ENCODE results near the gene TMEM250.
A peak's percentile ranks its signal among the peaks of the same experiment; 100 is the strongest.
"Not testable (repeated sequence)": the region's sequence is repeated elsewhere in the genome, so short reads cannot be mapped to it uniquely, and the experiment has no call there.

Gene TMEM250

DNA sequence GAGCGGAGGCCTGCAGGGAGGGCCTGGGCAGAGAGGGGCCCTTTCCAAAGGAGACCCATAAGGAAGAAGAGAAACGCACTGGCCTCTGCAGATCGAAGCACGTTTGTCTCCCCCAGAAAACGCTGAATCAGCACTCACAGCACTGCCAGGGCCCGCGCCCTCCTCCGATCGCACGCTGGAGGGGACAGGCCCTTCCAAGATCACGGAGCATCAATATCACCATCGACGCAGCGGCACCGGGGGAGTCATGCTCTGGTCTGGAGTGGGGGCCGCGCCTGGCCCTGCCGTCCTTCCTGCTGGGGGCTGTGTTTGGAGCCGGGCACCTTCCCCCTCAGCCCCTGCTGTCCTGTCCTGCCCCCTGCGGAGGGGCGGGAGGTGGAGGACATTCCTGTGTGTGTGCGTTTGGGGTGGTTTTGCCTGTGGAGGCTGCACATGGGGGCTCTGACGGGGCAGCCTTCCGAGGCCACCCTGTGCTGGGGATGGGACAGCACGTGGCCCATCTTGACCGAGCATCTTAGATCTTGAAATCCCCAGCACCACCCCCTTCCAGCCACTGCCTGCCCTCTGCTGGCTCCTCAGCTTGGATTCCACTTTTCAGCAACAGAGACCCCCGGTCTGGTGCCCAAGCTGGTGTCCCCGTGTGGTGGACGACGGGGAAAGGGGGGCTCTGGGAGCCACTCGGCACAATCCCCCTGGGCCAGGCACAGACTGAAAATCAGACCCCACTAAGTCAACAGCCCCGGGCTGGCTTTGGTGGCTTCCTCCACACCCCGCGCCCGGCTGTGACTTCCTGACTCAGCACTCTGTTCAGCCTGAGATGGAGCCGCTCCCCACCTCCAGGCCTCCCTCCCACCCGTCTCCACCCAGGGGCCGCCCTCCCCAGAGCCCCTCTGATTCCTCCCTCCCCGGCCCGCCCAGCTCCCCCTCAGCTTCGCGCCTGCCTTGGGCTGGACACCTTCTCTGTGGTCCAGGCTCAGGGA is 8.3 kb downstream of the TMEM250 start:
- DNase-seq: peak; percentile 49

DNA sequence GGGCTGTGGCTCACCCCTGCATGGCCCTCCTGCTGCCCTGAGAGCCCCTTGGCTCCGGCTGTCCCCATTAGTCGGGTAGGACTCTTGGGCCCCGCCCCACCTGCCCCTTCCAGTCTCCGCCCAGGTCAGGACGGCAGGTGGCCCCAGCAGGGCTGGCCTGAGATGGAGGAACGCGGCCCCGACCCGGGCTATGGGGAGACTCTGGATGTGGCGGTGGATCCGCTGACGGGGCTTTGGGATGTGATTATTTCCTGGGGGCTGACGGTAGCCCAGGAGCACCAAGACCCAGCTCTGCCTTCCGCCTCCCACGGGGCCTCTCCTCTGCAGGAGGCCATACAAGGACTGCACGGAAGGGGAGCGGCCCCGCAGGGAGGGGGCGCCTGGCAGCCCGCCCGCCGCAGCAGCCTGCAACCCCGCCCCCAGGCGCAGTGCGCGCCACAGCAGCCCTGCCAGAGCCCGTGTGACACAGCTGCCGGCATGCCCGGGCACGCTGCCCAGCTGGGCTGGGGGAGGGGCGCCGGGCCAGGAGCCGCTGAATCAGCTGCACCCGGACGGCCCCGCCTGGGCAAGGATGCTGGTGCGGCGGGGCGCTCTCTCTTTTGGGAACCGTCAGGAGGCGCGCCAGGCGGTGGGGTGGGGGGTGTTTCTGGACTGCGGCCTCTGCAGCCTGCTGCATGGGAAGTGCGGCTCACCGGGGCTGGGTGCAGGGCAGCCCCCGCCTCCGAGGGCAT is 9.2 kb downstream of the TMEM250 start:
- peak; percentile 94 for DNase-seq

DNA sequence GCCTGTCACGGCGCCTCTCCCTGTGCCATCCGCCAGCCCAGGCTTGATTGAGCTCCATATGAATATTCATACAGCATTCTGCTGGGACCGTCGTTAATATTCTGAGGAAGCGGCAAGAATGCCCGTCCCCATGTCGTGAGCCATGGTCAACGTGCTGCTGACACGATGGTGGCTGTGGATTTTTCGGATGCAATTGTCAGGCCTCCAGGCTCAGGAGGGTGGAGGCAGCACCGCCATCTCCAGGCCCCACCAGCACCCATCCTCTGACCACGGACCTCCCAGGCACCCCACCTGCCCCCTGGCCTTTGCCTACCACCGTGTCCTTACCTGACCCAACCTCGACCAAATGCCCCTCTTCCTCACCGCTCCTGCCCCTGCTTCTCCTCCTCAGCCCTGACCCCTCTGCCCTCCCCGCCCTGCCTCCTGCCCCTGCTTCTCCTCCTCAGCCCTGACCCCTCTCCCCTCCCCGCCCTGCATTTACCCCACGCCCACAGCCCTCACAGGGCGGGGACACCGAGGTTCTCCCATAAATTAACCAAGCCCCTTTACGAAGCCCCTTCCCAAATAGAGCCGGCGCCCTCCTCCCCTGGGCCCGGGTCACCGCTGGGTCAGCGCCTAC is 9.9 kb downstream of the TMEM250 start:
- no peak for DNase-seq

DNA sequence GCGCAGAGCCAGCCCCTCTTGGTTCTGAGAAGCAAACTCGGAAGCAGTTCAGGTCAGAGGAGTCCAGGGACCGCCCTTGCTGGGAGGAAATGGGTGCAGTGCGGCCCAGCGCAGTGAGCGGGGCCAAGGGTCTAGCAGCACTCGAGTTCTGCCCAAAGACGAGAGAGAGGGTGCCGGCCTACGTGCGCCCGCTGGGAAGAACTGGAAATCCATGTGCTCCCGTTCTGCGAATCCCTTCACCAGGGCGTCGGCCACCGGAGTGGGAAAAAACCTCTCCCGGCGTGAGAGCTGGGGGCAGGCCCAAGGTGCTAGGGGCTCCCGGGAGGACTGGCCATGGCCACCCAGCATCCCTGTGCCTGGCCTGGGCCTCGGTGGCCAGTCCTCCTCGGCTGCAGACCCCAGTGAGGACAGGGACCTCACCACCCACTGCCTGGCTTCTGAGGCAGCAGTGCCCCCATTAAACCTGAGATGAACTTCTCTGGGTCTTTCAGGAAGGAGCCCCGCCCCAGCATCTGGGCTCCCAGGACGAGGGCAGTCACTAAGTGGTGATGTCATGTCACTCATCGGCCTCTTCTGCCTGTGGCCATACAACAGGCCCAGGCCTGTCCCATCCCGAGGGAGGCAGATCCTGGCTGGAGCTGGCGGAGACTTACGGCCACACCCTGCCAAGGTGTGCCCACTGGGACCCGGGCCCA is 10.6 kb downstream of the TMEM250 start:
- DNase-seq: no peak

DNA sequence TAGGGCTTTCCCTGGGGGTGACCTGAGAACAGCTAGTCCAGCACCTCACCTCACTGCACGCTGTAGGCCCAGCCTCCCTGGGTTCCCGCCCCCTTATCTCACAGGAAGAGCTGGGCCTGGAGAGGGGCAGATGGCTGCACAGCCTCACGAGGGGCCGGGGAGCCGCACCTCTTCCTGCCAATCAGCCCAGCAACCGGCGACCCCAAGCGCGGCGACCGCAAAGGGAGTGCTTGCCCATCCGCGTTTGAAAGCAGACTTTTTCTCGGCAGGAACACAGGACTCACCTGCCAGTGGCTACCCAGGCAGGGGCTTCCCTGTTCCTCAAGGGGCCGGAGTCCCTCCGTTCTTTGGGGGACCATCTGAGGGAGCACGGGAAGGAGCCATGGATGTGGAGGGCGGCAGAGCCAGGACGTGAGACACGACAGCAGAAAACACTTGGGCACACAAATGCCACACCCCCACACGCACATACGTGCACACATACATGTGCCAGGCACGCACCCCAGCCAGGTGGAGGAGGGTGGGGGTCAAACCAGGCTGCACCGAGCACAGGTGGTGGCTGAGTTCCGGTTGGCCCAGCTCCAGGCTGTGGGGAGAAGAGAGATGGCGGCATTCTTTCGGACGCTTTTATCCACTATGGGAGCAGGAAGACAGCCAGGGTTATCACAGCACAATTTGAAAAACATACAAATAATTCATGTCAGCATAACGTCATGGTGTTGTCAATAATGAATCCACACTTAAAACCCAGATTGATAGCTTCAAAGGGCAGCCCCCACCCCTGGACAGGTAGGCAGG is 11.3 kb downstream of the TMEM250 start:
- no peak for DNase-seq

DNA sequence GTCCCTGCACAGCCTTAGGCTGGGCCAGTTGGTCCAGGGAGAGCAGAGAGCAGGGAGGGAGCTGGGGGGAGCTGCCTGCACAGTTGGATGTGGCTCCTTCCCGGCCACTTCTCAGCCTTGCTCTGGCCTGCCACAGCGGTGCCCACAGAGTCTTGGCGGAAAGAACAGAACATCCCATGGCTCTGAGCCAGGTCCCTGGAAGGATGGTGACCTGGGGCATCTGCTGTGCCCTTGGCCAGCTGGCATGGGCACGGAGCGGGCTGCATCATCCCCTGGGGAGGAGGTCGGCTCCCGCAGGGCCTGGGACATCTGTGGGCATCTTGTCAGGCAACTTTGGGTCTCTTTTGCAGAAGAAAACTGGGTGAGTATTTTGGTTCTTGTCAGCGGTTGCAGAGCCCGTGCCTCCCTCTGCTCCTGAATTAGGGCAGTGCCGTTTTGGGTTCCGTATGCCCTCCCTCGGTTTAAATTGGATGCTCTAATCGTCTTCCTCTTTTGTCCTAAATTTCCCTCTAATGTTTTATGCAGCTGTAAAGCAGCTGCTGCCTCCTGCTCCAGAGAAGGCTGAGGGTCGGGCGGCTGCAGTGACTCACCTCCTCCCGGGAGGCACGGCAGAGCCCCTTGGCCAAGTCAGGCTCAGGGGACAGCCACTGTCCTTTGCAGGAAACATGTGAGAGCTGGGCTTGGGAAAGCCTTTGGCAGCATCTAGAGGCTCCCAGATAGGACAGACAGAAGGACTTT is 13.1 kb downstream of the TMEM250 start:
- DNase-seq: peak; percentile 33

DNA sequence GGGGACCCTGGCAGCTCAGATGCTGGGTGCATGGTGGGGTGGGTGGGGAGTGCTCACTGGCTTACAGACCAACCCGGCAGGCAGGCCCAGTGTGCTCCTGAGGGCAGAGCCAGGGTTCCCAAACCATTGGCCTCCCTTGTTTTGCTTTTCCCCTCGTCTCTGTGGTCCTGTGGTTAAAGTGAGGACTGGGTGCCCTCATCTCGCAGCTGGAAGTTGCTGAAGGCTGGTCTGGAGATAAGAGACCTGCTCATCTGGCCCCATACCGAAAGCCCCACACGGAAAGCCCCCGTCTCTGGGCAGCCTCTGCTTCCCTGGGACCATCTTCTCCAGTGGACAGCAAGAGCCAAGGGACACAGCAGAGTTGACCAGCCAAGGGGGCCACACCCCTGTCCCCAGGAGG is 13.8 kb downstream of the TMEM250 start:
- no peak for DNase-seq

DNA sequence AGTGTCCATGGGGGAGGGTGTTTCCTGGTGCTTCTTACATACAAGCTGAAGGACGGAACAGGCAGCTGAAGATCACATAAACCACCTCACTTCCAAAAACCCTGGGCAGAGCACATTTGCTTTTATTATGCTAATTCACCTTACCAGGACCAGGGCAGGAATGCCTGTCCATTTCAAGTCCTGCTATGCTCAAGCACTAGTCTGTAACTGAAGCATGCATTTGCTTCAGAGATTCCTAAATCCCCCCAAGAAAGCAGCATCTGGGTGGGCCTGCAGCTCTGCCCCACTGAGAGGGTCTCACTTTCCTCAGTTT is 14.2 kb downstream of the TMEM250 start:
- no peak for DNase-seq

DNA sequence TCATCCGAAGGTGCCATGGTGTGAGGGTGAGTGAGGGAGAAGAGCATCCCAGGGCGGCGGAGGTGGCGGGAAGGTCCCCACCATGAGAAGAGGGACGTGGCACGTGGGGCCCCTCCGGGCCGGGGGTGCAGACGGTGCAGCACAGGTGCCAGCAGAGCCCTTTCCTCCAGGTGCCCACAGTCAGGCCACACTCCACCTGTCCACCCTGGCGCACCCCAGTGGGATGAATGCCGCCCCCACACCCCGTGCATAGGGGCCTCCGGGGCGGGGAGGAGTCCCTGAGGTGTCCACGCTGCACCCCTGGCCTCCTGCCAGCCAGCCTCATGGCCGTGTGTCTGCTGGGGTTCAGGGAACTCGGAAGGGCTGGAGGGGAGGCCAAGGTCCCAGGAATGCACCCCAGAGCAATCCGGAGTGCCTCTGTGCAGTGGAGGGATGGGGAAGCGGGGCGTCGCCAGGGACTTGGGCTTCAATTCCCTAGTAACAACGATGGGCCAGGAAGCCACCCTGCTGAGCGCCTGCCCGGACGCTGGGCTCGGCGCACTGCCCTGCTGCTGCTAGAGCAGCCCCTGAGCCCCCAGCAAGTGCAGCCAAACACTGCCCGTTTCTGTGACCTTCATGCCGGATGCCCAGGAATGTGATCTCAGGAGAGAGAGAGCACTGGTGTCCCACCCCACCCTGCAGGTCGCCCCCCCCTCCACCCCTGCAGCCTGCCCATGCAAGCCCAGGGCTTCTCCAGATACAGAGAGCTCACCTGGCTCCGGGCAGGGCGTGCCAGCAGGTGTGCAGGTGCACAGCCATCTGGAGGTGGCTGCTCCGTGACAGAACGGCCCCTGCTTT is 14.8 kb downstream of the TMEM250 start:
- DNase-seq: no peak

DNA sequence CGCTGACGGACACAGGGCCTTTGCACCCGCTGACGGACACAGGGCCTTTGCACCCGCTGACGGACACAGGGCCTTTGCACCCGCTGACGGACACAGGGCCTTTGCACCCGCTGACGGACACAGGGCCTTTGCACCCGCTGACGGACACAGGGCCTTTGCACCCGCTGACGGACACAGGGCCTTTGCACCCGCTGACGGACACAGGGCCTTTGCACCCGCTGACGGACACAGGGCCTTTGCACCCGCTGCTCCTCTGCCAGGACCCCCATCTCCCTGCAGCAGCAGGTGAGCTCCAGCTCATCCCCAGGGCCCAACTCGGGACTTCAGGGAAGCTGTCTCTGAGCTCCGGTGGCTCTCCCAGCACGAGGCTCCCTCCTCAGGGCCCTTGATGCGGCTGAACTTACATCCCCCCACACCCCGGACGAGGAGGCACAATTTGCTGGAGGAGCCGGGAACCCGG is 17.0 kb downstream of the TMEM250 start:
- not testable (repeated sequence) for DNase-seq

DNA sequence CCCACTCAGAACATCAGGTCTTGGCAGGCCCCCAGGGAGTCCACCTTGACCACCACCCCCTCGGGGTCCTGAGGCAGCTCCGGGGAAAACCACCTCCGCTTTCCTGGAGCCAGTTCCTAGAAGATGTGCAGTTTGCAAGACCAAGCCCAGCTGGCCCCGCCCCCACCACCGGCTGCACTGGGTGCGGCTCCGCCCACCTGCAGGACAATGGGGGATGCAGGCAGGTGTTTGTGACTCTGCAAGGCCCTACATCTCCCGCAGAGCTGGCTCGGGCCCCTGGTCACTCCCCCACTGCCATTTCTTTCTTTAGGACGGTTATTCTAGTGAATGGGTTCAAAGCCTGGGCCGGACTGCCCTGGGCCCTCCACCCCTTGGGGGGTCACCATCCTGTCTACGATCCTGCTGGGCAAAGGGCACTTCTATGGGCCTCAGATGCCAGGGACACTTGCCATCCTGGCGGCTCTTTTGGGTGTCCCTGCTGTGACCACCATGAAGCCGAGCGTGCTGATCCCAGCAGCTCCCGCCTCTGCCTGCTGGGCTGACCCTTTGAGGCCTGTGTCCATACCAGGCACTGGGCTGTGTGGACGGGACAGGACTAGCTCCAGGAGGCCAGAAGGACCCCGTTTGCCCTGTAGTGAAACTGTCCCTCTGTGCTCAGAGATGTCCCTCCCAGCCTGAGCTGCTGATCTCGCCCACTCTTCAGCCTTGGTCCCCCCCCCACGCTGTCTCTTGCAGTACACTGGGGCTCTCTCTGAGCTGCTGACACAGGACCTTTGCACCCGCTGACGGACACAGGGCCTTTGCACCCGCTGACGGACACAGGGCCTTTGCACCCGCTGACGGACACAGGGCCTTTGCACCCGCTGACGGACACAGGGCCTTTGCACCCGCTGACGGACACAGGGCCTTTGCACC is 17.7 kb downstream of the TMEM250 start:
- DNase-seq: no peak

DNA sequence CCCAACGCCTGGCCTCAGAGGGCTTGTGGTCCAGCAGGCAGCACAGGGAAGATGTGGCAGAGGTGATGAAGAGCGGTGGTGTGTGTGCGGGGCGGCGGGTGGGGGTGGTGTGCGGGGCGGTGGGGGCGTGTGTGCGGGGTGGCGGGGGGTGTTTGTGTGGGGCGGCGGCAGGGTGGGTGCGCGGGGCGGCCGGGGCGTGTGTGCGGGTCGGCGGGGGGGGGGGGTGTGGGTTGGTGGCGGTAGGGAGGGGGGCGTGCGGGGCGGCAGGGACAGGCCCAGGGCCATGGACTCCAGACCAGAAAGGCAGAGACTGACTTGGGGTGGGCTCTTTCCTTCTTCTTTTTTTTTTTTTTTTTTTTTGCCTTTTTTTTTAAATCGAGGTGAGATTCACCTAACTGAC is 19.1 kb downstream of the TMEM250 start:
- no peak for DNase-seq

DNA sequence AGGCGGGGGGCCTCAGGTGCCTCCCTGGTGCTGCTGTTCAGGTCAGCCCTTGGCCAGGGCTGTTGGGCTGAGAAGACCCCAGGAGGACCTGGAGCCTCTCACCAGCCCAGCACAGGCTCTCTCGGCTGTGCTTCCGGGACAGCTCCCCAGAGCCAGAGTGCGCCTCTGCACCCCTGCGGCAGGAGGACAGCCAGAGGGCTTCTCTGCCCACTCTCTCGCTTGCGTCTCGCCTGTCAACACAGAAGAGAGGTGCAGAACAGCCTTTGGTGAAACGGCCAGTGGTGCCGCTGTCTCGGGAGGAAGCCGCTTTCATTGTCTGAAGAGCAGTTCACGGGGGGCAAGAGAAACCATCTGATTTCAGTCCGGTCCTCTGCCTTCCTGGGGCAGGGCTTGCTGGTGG is 19.8 kb downstream of the TMEM250 start:
- DNase-seq: no peak

DNA sequence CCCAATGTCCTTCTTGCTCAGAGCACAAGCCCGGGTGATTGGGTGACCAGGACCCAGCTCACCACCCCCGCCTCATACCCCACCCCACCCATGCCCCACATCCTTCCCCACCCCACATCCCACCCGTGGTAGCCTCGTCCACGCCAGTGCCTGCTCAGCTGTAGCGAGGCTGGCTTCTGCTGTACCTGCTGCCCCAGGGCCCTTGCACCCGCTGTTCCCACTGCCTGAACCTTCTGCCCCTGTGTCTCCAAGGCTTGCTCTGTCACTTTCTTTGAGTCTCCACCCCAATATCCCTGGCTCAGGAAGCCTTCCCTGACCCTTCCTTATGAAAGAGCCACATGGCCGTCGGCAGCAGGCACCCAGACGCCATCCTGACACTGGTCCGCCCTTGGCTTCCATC is 20.5 kb downstream of the TMEM250 start:
- DNase-seq: no peak

DNA sequence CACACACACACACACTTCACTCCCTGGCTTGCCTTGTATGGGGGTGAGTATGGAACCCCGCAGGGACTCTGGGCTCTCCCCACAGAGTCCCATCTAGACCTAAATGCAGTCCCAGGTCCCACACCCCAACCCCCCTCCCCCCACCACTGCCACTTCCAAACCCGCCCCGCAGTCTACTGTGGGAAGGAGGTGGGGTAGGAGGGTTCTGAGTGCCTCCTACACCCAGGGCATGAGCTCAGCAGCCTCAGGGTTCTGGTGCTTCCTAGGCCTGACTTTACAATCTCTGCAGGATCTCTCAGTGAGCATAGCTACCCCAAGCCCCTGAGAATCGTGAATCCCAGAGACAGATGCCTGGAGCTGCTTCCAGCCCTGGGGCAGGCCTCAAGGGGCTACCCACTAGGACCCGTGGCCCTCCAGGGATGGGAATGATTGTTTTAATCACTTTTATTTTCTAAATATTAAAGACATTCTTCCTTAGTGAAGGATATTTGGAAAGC is 22.1 kb downstream of the TMEM250 start:
- no peak for DNase-seq

DNA sequence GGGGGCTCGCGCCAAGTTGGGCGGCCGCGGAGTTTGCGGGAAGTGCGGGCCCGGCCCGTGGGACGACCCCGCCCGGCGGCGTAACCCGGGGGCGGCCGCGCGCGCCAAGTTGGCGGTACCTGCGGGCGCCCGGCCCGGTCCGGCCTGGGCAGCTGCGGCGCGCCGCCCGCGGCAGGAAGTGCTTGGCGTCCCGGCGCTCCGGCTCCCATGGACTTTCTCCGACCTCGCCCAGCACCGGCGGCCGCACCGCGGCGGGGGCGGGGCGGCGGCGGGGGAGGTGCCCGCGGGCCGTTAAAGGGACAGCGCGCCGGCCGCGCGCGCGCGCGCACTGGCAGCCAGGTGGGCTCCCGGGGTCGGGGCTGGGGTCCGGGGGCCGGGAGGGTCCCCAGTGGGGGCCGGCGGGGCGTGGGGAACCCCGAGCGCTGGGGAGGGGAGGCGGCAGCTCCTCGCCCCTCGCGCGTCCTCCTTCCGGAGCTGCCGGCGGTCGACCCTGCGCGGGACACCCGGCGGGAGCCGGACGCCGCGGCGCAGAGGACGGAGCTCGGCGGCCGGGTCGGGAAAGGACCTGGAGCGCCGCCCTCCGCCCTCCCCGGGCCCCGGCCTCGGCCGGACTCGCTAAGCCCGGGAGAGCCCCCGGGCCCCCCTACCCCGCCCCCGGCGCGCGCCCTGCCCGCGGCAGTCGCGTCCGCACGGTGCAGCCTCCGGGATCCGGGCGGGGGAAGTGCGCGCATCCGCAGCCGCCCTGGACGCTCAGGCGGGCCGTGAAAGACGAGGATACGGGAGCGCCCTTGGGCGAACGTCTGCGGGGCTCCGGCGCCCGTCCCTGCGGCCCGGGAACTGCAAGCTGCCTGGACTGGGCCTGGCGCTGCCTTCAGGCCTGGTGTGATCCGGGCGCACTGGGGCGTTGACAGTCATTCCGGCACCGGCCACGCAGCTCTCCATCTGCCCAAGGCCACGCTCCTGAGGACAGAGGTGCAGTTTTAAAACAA is 23.3 kb downstream of the TMEM250 start, which contains the start of gene NACC2:
Gene NACC2, minus strand, starts transcription at position 220 of the 989 bp plus-strand sequence. CDS start 44,768 bp downstream, outside the sequence.
- peak; percentile 59 for DNase-seq
